LNCAP (cell line): Measurements from ENCODE around the gene FOXE3.

Experiments used
- CTCF ChIP-seq: fragments of 450-650 bp; IDR thresholded peaks from 2 replicates; pipeline ENCODE4 v1.5.1; 2017; ENCODE audit warnings: mild to moderate bottlenecking

Gene FOXE3

GRCh38 chr1:47432071-47433036 lies 16.3 kb downstream of the FOXE3 start:
- TF ChIP-seq CTCF, result peak; percentile 62

- no peak for TF ChIP-seq CTCF
These were observed 16.9 kb downstream of the FOXE3 start for GRCh38 chr1:47433037-47433421.

- TF ChIP-seq CTCF, result no peak
These were observed 17.5 kb downstream of the FOXE3 start for GRCh38 chr1:47433477-47434050.

GRCh38 chr1:47434051-47434842 lies 18.2 kb downstream of the FOXE3 start:
- no peak for TF ChIP-seq CTCF

- no peak for TF ChIP-seq CTCF
These were observed 19.6 kb downstream of the FOXE3 start for GRCh38 chr1:47435506-47436303.

GRCh38 chr1:47436304-47436978 lies 20.4 kb downstream of the FOXE3 start:
- peak; percentile 95 for TF ChIP-seq CTCF
